Retina (tissue), 1 donor: Measurements from ENCODE around the gene BIVM.

Source experiments
- DNase-seq: peaks from one replicate; pipeline ENCODE4 v3.0.0-alpha.2; 2016

Gene BIVM

DNA sequence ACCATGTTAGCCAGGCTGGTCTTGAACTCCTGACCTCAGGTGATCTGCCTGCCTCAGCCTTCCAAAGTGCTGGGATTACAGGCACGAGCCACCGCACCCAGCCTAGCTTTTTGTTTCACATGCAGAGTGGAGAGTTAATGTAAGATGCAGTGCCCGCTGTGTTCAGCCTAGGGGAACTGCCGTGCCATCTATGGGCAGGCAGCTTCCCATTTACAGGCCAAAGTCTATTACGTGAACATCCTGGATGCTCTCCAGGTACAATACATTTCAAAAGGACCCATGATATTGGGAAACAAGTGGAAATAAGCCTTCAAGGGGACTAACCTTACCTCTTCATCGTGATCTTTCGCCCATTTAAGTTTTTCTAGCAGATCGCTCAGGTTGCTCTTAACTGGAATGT is 10.2 kb upstream of the BIVM start:
- no peak for DNase-seq

DNA sequence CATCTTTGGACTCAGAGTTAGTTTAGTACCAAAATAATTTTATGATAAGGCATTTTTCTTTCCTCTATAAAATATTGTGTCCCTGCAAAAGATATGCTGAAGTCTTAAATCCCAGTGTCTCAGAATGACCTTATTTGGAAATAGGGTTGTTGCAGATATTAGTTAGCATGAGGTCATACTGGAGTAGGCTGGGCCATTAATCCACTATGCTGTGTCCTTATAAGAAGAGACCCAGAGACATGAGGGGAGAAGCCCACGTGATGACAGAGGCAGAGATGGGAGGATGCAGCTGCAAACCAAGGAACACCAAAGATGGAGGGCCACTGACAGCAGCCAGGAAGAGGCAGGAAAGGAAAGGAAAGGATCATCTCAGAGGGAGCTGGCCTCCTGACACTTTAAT is 6.5 kb upstream of the BIVM start:
- DNase-seq: no peak

DNA sequence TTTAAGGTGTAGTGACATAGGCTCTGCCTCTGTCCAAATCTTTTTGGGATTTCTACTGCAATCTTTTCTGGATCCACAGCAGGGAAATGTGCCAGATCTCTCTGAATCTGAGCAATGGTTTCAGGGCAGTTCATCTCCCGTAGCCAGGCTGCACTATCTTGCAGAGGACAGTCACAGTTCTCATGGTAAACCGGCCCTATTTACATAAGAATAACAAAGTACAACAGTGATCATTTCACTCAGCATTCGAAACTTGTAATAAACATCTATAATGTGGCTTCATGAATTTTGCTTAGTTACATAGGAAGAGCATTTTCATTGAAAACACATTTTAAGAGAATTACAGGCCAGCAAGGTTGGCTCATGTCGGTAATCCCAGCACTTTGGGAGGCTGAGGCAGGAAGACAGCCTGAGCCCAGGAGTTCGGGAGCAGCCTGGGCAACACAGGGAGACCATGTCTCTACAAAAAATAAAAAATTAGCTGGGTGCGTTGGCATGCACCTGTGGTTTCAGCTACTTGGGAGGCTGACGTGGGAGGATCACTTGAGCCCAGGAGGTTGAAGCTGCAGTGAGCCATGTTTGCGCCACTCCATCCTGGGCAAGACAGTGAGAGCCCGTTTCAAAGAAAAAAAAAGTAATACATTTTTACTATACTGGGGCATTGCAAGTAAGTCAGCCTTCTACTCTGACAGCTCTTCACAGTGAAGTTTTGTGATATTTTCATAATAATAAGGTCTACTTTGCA is 5.1 kb upstream of the BIVM start:
- DNase-seq: no peak

DNA sequence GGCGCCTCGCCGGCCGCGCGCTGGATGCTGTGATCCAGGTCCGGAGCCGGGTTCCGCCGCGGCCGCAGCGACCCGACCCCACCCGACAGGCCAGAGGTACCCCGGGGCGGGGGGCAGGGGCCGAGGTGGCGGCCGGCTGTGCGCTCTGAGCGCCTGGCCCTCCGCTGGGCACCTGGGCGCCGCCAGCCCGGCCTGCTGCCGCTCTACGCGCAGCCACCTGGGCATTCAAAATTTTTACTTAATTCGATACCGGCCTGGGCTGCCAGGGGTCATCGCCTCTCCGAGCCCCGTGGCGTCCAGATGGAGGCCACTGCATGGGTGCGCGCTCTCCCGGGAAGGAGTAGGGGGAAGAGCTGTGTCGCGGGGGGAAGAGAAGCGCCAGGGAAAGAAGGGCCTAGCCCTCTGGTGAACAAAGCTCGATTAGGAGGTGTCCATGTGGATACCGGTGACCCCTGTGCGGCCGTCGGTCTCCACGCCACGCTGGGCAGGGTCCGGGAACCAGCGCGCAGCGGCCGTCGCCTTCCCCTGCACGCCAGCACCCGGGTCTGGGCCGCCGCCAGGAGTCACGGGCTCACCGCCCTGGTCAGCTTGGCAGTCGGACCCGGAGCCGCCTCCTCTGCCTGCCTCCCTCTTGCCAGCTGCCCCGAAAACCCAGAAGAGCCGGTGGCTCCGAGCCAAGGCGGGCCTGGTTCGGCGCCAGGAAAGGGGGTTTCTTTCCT is 666 bp downstream of the BIVM start:
- DNase-seq: no peak

DNA sequence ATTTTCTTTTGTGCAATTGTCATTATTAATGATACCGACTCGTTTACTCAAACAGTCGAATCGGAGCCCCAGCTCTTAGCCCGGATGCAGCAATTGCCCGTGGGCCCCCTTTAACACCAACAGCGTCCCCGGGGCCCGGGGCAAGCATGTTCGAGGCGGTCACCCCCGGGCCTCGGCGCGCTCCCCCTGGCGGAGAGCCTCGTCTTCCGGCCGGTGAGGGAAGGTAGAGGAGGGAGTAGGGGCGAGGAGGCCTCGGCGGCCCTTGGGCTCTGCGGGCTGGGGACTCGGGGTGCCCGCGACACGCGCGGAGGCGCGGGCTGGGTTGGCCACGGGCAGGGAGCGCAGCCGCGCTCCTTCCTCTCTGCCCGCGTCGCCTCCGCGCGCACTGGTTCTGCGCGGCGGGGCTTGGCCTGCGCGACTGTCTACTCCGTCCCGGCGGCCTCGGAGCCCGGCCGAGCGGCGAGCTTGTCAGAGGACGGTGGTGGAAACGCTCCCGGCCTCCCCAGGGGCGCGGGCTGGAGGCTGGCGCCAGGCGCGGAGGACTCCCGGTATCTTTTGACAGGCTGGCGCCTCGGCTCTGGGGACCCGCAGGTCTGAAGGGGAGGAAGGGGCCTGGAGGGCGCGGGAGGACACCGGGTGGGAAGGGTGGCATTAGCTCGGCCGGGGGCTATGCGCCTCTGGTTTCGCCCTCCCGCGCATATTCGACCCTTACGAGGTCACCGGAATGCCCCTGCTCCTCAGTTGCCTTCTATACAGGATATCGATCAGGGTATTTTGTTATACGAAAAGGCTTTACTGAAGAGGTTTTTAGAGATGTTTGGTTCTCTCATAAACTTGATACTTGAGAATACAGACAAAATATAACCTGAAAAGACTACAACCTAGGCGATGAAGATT is 1.5 kb downstream of the BIVM start:
- peak; percentile 93 for DNase-seq

DNA sequence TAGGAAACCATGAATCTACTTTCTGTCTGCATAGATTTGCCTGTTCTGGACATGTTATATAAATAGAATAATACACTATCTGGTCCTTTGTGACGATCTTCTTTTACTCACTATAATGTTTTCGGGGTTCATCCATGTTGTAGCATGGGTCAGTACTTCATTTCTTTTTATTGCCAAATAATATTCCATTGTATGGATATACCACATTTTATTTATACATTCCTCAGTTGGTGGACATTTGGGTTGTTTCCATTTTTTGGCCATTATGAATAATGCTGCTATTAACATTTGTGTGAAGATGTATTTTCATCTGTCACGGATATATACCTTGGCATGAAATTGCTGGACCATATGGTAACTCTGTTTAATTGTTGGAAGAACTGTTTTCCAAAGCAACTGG is 6.8 kb downstream of the BIVM start:
- DNase-seq: no peak

DNA sequence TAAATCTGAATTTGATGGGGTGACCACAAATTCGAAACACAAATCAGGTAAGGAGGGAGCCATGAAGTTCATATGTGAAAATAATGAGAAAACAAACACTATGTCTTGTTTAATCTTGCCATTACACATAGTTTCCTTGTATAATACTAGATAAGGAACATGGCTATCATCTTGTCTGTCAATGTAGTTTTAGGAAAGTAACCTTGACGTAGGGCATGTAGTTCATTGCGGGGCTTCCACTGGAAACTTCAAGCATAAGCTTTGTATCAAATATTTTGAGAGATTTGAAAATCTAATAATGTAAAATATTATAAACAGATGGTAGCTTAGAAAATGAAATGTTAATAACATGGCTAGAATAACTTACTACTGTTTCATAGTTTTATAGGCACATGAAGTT is 8.8 kb downstream of the BIVM start:
- no peak for DNase-seq

DNA sequence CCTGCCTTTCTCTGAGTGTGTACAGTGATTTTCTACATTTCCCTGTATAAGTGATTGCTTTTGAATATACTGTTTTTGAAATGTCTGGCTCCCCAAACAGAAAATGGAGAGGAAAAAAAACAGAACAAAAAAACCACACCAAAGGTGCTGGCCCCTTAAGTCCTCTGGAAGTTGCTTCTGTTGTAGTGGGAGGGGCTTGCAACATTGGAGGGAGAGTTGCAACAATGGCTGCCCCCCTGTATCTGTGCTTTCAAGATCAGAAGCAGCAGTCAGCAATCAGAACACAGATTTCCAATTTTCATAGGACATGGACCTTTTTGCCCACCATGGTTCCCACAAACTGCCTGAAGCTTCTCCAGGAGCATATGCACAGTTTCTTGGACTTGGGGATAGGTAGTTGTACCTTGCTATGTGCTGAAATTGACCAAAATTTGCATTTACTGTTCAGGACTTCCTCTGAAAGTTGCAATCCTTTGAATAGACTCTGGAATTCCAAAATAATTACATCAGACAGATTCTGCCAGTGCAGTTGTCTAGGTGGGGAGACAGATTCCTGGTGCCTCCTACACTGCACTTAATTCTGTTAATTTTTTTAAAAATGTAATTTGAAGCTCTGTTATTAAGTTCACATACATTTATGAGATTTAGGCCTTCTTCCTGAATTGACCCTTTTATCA is 13.8 kb downstream of the BIVM start:
- no peak for DNase-seq

DNA sequence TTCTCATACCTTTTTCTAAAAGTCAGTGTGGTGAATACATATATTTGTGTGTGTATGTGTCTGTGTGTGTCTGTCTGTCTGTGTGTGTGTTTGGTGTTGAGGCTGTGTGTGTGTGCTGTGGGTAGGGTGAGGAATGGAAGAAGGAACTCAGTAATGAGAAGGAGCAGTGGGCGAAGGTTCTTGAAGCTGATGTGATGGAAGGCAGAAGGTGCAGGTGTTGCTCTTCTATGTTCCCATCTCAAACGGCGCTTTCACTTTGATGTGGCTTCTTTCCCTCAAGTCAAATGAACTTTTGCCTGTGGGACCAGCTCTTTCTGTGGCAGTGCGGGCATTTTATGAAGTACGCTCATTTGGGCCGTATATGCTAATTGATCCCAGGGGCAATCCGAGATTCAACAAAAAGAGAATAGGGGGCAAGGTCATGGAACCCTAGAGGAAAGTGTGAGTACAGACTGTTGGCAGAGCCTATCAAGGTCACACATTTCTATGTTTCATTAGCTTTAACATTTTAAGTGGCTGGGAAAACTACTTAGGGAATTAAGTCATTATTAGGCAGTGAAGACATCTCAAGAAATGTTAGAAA is 15.2 kb downstream of the BIVM start:
- DNase-seq: no peak

DNA sequence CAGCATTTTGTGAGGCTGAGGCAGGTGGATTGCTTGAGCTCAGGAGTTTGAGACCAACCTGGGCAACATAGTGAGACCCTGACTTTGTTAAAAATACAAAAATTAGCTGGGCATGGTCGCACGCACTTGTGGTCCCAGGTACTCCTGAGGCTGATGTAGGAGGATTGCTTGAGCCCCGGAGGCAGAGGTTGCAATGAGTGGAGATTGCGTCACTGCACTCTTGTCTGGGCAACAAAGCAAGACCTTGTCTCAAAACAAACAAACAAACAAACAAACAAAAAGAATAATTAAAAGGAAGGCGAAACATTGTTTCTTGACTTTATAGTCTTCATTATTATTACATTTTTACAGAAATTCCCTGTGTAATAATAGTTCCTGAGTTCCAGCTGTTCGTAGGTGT is 15.9 kb downstream of the BIVM start:
- no peak for DNase-seq

DNA sequence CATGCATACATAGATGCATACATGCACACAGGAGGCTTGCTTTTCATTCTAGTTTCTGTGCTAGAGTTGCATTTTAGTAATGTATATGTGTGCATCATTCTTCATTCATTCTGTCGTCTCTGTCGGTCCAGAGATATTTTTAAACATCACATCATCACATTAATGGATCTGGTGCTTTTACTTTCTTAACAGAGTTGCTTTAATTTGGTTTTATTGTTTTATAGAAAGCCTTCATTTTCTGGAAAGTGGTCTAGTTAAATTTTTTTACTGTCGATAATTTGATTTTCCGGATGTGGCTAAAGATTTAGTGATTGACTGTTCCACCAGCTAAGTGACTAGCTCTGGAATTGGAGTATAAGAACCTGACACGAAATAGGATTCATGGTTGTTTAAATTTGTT is 16.9 kb downstream of the BIVM start:
- no peak for DNase-seq

DNA sequence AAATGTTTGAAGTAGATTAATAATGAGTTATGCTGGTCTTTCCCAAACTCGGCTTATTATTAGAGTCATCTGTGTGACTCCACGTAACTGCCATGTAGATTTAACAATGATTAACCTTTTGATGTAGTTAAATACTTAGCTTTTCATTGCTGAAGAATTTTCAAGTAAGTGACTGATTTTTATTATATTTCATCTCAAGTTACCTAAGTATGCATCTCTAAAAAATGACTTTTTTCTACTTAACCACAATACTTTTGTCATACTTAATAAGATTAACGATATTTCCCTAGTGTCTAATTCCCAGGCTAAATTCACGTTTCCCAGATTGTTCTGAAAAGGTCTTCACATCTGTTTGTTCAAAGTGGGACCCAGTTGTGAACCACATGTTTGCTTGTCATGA is 17.8 kb downstream of the BIVM start:
- DNase-seq: no peak

DNA sequence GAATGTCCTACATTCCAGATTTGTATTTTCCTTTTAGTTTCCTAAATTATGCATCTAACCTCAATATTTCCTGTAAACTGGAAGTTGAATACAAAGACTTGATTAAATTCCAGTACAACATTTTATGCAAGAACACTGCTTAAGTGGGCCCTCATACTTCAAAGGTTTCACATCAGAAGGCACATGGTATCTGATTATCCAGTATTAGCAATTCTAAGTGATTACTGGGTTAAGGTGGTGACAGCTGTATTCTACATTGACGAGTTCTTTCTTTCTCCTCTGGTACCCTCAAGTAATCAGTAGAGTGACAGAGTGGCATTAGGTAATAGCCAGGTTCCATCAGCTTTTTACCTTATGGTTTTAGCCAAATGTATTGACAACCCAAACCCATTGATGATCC is 18.3 kb downstream of the BIVM start:
- no peak for DNase-seq

DNA sequence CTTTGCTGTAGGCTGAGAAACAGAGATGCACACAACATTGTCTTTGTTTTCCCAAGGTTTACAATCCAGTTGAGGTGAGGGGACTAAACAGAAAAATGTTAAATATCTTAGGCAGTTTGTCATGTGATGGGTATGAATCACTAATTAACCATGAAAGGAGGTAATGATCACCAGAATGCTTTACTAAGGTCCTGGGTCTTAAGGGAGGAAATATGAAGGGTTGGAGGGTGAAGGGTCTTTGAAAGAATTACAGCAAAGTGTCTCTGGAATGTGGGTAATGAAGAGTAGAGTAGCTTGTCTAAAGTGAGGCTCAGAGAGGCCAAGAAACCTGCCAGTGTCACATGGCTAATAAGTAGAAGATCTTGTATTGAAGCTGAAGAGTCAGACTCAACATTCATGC is 19.0 kb downstream of the BIVM start:
- no peak for DNase-seq

DNA sequence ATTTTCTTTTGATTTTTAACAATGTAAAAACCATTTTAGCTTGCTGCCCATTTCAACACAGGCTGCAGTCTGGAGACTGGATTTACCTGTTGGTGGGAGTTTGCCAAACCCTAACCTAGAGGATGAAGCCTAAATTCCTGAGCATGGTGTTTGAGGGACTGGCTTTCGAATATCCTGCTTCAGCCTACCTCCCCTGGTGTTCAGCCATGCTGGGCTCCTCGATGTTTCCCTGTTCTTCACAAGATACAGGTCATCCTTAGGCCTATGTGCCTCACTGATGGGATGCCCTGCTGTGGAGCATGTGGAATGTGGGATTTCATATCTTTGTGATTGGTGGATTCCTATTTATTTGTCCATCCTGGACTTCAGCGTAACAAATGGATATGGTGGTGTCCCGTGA is 26.5 kb downstream of the BIVM start:
- DNase-seq: no peak

DNA sequence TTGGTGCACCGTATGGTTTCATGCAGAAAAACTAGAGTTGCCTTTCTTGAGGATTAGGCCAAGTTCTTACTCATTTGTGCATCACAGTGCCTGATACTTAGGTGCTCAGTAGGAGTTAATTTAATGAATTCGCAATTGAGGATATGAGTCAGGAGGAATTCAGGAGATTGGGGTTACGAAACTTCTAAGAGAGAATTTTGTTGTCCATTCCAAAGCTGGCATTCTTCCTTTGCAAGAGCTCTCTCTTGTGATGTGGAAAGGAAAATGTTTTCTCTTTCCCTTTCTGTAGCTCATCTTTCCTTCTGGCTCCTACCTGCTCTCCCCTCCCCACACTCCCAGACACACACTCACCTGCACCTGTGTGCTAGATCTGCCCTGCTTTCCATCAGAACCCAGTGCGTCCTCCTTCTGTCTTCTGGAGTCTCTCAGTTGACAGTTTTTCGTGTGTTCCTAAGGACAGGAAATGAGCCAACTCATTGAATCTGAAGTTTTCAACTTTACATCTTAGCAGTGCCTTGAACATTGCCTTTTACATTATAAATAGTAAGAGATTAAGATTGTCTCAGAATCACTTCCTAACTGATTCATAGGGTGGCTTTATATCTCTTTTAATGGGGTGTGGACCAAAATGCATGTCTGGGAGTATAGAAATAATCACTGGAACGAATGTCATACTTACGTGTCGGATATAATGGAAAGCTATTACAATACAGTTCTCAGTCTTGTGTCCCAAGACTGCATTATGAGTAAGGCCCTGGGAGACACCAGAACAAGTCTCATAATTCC is 27.2 kb downstream of the BIVM start:
- no peak for DNase-seq

DNA sequence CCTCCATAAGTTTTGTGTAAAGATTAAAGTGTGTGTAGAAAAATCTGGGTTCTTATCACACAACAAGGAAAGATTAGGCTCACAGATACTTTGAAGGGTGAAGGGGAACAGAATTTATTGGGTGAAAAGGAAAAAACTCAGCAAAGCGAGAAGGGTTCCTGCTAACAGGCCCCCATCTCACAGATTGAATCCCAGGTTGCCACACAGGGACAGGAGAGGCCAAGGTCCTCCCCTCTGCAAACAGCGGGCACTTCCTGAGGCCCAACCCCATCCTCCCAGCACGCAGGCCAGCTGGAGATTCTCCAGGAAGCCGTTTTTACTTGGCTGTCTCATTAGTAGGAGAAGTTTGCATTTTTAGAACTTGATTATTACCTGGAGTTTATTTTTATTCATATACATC is 31.7 kb downstream of the BIVM start:
- DNase-seq: no peak

DNA sequence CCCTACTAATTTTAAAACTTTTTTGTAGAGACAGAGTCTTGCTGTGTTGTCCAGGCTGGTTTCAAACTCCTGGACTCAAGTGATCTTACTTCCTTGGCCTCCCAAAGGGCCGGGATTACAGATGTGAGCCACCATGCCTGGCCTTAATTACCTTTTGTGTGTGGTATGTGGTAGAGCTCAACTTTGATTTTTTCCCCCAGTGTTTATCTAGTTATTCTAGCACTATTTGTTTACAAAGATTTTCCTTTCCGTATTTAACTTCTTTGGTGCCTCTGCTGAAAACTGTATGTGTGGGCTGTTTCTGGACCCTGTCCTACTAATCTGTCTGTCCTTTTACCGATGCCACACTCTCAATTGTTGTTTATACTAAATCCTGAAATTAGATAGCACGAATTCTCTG is 37.6 kb downstream of the BIVM start:
- DNase-seq: no peak

DNA sequence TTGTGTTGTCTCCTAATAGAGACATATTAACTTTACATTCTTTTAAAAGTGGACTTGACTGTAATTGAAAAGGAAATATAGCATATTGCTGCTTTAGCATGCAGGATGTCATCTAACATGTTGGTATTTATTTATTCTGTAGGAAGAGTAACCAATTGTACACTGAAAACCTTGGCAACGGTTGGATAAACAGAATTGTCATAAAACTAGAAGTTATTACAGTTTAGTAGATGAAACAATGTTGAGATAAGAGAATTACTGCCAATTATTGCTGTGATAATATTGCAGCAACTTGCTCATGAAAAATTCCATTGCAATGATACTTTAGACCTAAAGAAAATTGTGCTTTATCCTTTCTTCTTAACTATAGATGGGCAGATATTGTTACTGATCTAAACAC is 39.4 kb downstream of the BIVM start:
- DNase-seq: no peak

DNA sequence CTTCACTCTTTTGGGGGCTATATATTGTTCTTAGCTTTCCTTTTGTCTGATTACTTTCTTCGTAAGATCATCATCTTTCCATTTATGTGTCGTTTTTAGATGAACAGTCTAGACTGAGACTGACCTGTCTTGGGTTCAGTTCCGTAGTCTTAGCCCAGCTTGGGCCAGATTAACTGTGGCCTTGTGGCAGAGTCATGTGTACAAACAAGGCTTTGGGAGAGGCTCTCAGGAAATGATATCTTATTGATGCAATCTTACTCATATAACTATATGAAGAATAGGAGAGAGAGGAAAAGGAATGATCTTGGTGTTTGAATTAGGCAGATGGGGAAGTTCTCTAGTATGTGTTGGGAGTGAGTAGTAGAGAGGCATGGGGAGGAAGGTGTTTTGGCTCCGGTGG is 40.1 kb downstream of the BIVM start:
- no peak for DNase-seq

DNA sequence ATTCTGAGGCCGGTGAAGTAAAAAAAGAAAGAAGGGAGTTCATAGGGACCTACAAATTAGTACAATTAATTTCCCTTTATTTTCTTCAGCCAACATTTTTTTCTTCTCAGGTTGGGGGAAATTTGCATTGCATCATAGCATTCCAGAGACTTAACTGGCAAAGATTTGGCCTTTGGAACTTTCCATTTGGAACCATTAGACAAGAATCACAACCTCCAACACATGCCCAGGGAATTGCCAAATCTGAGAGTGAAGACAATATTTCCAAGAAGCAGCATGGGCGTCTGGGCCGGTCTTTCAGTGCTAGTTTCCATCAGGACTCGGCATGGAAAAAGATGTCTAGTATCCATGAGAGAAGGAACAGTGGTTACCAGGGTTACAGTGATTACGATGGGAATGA is 40.5 kb downstream of the BIVM start:
- DNase-seq: no peak

DNA sequence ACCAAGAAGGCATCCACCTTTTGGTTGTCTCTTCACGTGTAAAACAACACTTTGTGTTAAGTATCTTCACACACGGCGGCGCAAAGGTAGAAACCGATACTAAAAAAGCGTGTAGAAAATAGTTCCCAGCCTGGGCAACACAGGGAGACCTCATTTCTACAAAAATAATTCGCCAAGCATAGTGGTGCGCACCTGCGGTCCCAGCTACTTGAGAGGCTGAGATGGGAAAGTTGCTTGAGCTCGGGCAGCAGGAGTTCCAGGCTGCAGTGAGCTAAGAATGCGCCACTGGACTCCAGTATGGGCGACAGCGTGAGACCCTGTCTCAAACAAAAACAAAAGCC is 46.3 kb downstream of the BIVM start:
- no peak for DNase-seq
